ENCODE results near the gene ZNF423.

Gene ZNF423

DNA sequence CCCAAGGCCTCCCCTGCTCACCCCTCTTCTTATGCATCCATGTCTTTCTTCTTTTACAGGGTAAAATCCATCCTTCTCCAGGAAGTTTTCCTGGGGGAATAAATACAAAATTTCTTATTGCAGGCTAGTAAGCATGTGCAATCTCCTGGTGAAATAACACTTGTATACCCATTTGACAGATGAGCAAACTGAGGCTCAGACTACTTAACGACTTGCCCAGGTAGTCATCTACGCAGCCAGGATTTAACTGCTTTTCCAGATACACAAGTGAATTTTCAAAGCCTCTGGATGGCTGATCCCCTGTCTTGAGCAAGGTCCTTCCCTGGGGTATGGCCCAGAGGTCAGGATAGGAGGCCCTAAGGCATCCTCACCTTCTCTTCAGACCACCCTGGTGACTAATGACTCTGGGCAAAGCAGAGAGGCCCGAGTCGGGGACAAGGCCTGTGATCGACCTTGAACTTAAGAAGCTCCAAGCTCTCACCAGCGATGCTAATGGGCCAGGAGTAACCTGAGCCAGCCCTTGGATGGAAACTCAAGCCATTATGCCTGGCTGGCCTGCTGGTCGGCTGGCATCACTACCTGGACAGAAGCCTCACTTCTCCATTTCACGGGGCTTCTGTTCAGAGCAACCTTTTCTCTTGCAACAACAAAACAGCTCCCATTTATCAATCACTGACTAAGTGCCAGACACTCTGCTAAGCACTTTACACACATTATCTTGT is 33.1 kb downstream of the ZNF423 start:
- no peak for DNase-seq

DNA sequence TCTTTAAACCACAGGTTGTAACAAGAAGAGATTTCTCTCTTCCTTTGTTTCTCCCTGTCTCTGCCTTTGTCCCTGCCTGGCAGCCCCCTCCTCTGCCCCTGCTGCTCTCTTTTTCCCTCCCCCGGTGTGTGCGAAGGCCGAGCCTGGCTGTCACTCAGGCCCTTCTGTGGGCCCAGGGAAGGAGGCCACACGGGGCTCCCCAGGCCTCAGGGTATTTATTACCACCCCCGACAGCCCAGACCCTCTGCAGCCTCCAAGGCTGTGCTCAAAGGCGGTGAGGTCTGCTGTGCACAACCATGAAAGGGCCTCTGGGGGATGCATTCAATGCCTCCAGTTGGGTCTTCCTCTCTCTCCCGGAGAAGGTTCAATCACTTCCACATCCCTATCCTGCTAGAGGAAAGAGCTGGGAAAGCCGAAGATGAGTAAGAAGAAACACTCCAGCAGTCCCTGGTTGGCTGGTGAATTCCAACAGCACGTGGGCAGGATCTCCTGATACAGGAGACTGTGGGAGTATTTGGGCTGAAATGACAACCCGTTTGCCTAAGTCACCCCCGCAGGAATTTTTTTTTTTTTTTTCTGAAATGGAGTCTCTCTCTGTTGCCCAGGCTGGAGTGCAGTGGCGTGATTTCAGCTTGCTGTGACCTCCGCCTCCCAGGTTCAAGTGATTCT is 34.2 kb downstream of the ZNF423 start:
- no peak for DNase-seq

DNA sequence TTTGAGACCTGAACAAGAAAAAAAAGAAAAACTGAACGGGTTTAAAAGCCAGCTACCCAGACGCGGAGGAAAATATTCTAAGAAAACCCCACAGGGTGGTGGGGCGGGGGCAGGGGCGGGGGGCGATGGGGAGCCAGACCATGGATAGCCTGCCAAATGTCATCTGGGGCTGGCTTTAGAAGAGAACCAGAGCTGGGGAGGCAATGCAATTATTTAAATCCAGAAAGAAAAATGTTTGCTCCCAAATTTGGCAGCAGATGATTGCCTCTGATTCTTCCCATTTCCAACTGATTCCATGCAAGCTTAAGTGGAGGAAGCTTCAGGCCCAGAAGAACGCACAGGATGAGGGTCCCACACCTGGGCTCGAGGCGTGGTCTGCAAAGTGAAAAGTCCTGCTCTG is 34.8 kb downstream of the ZNF423 start:
- DNase-seq, result no peak

DNA sequence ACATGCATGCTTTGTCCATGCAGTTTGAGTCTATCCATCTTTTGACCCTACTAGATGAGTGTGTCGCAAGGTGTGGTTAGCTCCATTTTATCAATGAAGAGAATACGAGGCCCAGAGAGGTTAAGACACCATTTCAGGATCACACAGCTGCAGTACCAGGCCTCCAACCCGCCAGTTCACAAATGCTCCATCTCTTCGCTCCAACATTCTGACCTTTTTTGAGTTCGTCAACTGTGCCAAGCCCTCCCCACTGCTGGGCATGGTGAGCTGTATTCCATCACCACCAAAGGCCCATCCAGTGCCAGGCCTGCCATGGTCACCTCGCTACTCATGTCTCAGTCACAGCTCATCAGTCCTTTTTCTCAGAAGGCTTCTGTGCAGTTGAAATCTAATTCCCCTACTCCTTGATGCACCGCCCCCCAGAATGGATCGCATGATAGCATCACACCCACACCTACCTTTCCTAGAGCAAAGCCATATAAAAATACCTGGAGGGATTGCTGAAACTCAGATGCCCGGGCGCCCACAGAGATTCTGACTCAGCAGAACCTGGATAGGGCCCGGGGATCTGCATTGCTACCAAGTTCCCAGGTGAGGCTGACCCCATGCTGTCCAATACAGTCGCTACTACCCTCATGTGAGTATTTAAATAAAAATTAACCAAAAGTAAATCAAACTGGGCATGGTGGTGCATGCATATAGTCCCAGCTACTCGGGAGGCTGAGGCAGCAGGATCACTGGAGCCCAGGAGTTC is 38.0 kb downstream of the ZNF423 start:
- DNase-seq, result no peak

DNA sequence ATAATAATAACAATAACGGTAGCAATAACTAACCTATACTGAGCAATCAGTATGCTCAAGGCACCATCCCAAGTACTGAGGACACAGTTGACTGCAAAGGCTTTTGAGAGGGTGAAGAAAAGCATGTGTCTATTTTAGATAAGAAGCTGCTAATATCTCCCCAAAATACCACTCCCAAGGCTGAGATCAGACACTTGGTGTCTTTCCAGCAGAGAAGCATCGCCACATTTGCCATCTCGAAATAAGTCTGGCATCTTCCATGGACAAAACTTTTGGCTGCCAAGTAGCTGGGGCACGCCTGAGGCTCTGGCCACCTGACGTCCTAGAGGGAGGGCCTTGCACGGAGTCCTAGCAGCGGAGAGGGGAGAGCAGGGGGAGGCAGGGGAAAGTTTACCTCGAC is 39.0 kb downstream of the ZNF423 start:
- no peak for DNase-seq

DNA sequence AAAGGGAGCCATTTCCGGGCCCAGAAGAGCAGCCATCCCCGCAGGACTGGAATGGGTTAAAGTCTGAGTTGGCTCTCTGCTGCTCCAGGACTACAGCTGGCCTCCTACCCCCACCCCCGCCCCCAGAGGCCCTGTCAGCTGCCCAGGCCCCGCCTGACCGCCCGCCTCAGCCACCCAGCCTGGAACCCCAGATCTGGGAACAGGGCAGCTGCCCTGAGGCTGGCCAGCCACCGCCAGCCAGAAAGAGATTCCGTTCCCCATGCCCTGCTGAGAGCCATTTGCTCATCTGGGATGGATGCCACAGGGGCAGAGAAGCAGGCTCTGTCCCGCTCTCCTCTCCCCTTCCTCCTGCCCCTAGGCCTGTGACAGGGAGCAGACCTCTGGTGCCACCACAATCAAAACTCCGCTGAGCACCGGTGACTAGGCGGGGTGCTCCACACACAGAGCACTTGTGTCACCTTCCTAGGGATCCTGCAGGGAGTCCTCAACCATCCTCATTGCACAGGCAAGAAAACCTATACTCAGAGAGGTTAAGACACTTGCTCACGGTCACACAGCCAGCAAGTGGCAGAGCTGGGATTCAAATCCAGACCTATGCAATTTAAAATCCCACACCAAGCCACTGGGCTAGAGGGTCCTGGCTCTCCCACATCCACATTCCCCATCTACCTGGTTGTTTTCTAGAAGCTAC is 44.1 kb downstream of the ZNF423 start:
- DNase-seq, result no peak

DNA sequence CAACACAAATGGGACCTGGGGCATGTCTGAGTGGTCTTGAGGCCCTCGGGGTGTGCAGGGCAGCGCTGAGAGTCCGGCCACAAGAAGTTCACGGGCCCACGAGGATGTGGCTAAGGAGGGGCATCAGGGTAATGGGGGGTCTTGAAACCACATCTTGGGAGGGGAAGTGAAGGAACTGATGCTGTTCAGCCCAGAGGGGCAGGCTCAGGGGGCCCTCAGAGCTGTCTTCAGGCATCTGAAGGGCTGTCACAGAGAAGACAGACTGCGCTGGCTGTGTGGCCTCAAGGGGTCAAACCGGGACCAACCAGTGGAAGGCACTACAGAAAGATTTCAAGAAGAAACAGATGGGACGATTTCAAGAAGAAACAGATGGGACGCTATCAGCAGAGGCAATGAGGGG is 45.1 kb downstream of the ZNF423 start:
- DNase-seq, result no peak

DNA sequence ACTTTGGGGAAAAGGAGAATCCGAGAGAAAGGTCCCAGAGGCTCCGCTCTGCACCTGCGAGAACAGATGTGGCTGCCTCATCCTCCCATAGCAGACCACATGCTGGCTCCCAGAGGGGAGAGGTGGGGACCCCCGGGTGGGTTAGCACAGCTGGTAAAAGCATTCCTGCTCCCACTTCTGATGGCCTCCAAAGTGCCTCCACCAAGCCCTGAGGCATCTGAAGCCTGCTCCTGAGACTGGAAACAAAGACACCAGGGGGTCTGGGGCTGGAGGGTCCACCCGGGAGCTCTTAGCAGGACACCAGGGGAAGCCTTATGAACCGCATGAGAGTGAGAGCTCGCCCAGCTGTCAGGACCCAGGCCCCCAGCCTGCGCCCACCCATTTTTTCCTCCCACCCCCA is 46.4 kb downstream of the ZNF423 start:
- no peak for DNase-seq

DNA sequence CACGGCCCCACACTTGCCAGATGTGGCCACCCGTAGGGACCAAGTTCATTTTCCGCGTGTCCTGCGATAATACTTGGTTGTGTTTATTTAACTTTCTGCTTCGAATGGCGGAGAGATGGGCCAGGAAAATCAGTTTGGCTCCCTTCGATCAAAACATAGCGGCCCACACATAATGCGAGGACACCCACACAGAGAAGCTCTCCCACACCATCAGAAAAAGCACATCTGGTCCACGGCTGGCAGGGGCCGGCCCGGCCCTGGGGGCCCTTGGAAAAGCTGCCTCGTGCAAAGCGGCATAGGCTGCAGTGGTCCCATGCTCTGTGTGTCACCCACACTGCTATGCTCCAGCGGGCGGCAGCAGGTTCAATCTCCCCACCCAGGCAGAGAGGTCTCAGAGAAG is 46.9 kb downstream of the ZNF423 start:
- DNase-seq, result no peak

DNA sequence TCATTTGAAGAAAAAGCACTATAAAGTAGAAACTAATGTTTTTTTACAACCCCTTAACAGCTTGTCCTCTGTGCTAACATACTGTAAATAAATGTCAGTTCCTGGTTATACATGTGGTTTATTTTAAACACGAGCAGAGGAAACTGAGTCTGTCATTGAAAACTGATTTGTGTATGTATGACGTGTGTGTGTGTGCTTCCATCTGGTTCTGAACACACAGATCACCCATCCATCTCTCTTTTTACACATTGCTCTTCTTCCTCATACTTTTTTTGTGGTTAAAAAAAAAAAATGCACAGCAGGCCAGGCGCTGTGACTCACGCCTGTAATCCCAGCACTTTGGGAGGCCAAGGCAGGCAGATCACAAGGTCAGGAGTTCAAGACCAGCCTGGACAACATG is 49.5 kb downstream of the ZNF423 start:
- DNase-seq, result no peak

DNA sequence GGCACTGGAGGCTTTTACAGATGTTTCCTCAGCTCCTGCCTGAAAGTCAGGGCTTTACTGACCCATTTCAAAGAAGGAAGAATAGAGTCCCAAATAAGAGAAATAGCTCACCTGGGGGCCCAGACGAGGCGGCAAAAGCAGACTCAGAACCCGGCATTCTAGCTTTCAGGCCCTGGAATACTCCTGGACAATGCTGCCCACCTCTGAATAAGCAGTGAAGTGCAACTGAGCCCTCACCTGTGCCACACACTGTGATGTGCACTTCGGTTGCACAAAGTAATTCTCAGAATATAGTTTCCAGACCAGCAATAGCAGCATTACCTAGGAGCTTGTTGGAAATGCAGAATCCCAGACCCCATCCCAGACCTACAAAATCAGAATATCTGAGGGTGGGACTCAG is 54.6 kb downstream of the ZNF423 start:
- no peak for DNase-seq

DNA sequence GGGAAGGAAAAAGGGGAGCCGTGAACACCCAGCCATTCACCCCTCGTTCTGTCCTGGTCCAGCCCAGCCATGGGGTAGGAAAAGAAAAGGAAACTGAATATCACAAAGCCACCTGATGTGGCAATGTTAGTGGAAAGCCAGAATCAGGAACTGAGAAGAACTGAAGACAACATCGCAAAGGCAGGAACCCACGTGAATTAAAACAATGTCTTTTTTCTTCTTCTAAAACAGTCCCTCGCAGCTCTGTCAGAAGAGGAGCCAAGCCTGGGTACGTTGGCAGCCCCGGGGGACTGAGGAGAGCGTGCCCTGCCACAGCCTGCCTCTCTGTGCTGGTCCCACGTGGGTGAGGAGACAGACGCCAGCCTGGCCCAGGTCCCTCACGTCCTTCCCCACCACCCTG is 55.0 kb downstream of the ZNF423 start:
- DNase-seq, result no peak

DNA sequence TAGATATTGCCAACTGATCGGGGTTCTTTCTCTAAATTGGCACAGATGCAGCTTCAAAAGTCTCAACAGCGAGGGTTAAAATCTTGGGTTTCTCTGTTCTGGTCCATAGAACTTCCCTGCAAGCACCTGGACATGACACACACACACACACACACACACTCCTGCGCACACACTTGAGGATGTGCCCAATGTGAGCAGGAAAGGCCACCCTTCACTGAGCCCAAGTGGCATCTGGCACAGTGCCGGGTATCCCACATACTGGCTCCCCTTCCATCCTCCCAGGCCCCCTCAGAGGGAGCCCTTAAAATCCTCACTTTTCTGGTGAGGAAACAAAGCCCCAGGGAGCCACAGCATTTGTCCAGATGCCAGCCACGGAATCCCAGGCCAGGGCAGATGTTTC is 55.5 kb downstream of the ZNF423 start:
- DNase-seq, result no peak

DNA sequence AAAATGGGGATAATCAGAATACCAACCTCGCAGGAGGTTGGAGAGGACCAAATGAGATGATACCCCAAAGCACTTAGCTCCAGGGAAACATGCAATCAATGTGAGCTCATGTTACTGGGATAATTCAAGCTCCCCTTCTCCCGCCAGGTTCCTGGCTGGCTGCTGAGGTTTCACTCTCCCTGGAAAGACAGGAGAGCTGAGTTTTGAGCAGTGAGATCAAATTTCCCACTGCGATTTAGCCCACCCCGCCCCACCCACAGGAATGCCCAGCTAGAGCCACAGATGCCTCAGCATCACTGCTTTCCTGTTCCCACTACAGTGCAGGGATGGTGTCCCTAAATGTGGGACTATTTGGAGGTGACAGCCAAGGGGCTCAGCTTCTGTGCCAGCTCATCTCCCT is 56.7 kb downstream of the ZNF423 start:
- DNase-seq, result no peak

DNA sequence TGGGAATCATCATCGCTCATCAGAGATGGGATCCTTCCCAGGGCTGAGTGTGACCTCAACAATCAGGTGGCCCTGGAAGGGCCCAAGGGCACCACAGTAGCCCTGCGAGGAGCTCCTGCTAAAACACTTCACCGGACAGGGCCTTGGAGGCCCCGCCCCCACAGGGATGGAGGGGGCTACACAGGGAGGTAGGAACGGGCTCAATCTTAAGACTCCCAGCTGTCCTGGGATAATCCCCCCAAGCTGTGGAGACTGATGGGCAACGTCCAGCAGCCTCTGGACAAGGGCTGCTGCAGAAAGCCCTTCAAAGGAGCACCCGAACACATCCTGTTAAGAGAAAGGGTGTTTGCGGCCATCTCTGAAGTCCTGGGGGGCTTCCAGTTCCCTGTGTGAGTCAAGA is 60.4 kb downstream of the ZNF423 start:
- DNase-seq, result no peak

DNA sequence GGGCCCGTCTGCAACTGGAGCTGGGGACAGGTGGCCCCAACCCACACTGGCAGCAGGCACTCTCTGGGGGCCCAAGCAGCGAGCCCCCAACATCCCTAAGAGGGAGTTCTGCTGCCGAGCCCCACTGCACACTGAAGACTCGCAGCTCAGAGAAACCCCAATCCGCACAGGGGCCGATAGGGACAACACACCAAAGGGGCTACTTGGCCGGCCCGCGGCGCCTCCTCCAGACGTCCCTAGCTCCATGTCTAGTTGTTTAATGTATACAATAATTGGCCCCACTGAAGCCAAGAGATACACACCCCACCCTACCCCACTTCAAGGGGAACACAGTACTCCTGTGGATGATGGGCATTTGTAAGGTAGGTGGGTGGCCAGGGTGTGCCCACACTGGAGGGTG is 62.7 kb downstream of the ZNF423 start:
- DNase-seq, result no peak

DNA sequence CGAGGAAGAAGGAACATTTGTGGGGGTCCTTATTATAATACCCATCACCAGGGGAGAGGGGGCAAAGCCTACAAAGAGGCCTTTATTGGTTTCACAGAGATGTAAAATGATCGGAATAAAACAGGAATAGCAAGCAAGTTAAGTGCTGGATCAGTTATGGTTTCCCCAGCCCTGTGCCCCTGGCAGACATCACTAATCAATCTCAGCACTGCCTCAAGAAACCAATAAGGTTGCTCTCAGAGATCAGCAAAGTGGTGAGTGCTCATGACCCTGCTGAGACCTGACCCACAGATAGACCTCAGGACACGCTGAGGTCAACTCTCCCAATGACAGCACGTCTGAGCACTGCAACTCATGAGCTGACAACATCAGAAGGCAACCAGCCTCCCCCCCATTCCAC is 66.3 kb downstream of the ZNF423 start:
- DNase-seq, result no peak

DNA sequence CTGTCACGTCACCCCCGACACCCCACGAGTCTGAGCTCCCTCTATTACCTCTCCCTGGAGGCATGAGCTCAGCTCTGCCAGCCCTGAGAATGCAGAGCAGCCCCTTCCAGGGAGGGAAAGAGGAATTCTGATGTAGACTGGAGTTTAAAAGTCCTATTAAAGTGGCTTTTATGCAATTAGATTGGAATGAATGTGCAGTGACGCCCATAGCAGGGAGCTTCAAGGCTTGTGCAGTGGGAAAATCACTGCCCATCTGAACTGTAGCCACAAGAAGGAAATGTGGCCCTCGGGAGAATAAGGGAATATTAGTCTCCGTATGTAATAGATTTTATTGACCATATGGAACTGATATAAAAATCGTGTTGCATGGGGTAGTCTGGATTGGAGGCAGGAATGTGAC is 66.9 kb downstream of the ZNF423 start:
- no peak for DNase-seq

DNA sequence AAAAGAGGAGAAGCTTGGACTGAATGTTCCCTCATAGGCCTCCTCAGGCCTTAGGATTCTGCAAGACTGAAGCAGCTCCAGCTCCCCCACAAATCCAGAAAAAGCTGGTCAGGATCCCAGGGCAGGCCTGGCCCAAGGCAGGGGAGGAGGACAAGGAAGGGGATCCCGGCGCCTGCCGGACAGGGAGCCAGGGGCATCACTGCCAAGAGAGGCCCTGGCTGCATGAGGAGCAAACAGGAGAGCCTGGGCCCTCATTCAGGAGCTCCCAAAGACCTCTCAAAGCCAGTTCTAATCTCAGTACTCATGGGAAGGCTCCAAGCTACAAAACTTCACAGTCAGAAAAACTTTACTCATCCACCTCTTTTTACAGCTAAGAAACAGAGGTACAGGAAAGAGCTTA is 67.3 kb downstream of the ZNF423 start:
- no peak for DNase-seq

DNA sequence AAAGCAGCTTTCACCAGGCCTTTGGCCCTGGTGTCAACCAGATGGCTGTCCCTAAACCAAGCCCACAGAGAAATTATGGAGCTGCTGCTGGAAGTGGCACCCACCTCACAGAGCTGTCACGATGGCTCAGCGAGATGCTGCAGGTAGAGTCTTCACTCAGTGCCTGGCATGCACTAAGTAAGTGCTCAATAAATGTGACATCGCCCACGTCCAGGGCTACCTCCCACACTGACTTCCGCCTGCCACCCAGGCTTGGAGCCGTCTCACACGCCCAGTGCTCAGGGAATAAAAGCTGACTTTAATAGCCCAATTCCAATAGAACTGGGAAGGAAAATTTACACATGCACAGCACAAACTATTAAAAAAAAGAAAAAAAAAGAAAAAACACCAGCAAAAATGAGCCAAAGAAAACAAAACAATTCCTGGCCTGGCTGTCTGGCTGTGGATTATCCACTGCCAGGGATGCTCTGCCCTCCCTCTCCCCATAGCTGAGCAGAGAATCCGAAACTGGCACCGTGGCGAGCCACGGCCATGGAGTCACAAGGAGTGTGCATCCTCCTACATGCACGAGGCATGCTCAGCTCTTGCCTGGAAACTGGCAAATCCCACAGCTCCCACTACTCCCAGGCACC is 68.9 kb downstream of the ZNF423 start:
- no peak for DNase-seq

DNA sequence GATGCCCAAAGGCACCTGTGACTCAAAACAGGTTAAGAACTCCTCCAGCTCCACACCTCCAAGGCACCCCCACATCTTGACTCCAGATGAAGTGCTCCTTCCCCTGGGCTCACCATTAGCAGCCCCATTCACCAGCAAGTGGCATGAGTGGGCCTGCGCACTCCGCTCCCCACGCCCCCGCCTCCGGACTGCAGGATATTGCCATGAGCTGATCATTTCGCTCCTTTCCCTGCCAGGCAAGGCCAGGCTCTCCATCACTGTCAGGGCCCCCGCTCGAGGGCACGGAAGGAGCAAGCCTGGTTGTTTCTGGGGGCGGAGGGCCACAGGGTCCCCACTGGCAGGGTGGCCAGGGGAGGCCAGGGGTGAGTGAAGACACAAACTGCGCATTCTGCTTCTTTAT is 69.9 kb downstream of the ZNF423 start:
- DNase-seq, result no peak

DNA sequence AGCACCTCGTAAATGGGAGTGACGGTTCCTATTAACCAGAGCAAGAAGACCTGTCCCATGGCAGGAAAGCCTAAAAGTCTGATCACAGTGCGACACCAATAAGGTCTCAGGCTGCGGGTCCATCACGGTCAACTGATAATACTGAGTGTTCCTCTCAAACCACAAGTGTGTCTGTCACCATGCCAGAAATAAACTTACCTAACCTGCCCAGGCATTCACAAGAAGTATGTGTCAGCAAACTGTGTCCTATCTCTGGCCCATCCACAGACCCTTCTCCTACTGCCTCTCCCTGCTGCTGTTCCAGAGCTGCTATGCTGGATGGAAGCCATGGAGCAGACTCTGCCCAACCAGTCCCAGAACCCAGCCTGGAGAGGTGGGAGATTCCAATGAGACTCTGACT is 73.5 kb downstream of the ZNF423 start:
- DNase-seq, result no peak

DNA sequence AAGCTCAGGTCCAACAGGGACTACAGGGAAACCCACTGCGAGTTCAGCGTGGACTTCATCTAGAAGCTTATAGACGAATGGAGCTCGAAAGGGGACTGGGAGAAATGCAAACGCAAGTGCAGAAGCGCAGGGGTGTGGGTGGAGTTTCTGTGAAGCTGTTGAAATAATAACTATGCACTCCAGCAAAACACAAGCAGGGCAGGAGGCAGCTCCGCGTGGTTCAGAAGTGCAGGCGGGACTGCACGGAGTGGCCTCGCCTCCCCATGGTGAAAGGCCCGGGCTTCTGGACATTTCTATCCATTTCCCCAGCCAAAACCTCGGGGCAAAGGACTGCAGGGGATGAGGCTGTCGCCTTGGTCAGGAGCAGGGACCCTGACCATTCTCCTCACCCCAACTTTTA is 74.5 kb downstream of the ZNF423 start:
- DNase-seq, result no peak
